Measurements from ENCODE around the gene ZNF396.

DNA sequence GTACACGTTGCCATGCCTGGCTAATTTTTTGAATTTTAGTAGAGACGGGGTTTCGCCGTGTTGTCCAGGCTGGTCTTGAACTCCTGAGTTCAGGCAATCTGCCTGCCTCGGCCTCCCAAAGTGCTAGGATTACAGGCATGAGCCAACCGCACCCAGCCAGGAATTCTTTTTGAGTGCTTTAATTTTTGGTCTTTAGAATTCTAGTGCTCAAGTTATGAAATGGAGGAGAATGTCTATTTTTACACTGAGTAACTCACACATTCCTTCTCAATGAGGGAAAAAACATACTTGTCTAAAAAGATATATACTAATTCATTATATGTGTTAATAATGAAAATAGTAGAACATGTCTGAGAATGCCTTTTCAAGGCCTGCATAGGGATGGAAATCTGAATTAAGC, 8.5 kb downstream of the ZNF396 start:
- TF ChIP-seq EP300 (IDR thresholded peaks at IDR 0.05) (no peak), POLR2A (IDR thresholded peaks at IDR 0.05) (no peak), CTCF (IDR thresholded peaks at IDR 0.05) (no peak)

Data from suprapubic skin (tissue), 3 donors.